EL (cell line): ENCODE data around the gene MRPL58.
"Not testable (repeated sequence)": the region's sequence is repeated elsewhere in the genome, so short reads cannot be mapped to it uniquely, and the experiment has no call there.

Experiments used
- DNase-seq: peaks from one replicate; pipeline ENCODE4 v3.0.0-alpha.2; 2016

Gene MRPL58

GRCh38 chr17:75019710-75020109 lies 7.2 kb downstream of the MRPL58 start:
- no peak for DNase-seq

- no peak for DNase-seq
Observed at GRCh38 chr17:75020331-75021110, 8.1 kb downstream of the MRPL58 start.

GRCh38 chr17:75024686-75025397 lies 12.4 kb downstream of the MRPL58 start:
- DNase-seq = no peak

- DNase-seq = not testable (repeated sequence)
Observed at GRCh38 chr17:75025398-75025734, 12.9 kb downstream of the MRPL58 start.

GRCh38 chr17:75026650-75027049 lies 14.2 kb downstream of the MRPL58 start:
- not testable (repeated sequence) for DNase-seq

- no peak for DNase-seq
Observed at GRCh38 chr17:75030161-75030560, 17.7 kb downstream of the MRPL58 start.

- peak; percentile 88 for DNase-seq
Observed at GRCh38 chr17:75031972-75032719, 19.7 kb downstream of the MRPL58 start.

- no peak for DNase-seq
Observed at GRCh38 chr17:75032720-75033280, 20.3 kb downstream of the MRPL58 start.

- peak; percentile 96 for DNase-seq
Observed at GRCh38 chr17:75033346-75034235, 21.1 kb downstream of the MRPL58 start.

- peak; percentile 93 for DNase-seq
Observed at GRCh38 chr17:75034236-75034908, 21.9 kb downstream of the MRPL58 start.

GRCh38 chr17:75036643-75037268 lies 24.3 kb downstream of the MRPL58 start:
- no peak for DNase-seq

DNA sequence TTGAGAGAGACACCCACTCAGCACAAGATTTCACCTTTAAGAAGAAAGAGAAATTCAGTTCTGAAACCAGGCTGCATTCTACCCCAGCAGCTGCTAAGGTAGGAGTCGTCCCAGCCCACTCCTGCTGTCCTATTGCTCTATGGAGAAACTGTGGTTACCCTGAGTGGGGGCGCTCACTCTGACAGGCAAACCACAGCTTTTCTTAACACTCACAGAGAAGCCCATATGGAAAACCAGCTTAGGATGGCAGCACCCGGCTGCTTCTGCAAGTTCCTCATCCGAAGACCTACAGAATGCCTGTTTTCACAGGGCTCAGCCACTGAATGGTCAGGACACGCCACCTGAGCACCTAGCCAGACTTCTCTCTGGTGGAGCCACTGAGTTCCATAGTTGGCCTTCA lies 26.8 kb downstream of the MRPL58 start:
- DNase-seq = no peak

- no peak for DNase-seq
Observed at GRCh38 chr17:75041656-75042280, 29.3 kb downstream of the MRPL58 start.

GRCh38 chr17:75043789-75044188 lies 31.3 kb downstream of the MRPL58 start:
- DNase-seq = not testable (repeated sequence)

- DNase-seq = no peak
Observed at GRCh38 chr17:75044716-75045115, 32.2 kb downstream of the MRPL58 start.

DNA sequence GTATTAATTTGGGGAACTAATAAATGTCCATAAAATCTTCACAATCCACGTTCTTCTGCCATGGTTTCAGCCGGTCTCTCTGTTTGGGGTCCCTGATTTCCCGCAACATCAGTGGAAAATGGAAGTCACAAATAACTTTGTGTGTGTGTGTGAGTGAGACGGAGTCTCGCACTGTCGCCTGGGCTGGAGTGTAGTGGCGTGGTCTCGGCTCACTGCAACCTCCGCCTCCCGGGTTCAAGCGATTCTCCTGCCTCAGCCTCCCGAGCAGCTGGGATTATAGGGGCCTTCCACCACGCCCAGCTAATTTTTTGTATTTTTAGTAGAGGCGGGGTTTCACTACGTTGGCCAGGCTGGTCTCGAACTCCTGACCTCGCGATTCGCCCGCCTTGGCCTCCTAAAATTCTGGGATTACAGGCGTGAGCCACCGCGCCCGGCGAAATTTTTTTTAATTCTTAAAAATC lies 33.5 kb downstream of the MRPL58 start:
- DNase-seq = not testable (repeated sequence)

DNA sequence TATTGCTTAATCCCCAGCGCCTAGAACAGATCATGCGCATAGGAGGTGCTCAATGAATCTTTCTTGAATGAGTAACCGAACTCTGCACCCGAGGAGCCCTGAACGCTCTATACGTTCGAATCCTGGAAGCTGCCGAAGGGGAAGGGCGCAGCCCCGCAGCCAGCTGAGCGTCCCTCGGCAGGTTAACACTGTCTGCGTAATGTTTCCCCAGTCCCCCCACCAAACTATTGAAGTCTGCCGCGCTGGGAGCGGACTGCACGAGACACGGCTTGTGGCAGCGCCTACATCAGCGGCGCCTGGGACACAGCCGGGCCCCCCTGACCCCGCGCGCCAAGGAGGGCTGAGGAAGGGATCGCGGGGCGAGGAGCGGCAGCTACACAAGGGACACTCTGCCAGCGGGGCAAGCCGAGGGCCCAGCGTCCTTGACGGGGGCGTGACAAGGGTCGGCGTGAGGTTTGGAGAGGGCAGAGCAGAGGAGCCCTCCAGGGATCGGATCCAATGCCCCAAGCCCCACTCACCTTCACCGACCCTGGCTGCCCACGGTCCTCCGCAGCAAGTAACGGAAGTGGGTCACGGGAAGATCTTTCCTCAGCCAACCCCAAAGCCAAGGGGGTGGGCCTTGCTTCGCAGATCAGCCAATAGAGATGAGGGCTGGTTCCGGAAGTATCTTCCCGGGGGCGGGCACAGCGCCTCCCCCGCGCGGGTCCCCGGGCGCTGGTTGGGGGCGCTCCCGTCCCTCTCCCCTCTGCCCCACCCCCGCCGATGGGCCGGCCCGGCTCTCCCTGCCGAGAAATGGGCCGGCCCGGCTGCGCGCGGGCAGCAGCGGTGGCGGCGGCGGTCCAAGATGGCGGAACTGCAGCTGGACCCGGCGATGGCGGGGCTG lies 34.2 kb downstream of the MRPL58 start, which contains the start of the genes ATP5PD and KCTD2:
Gene ATP5PD (minus strand): TSS at position 563 of the 883 bp plus-strand sequence. CDS start 4,319 bp downstream, outside the sequence.
Gene KCTD2 (plus strand): TSS at position 819 of the 883 bp plus-strand sequence. CDS start 26 bp downstream, at position 845.
- DNase-seq = peak; percentile 98

GRCh38 chr17:75047398-75048098 lies 35.1 kb downstream of the MRPL58 start:
- no peak for DNase-seq
